ENCODE measurements around the gene ACACB.

ACACB gene

GRCh38 chr12:109258607-109259544 lies 142.5 kb downstream of the ACACB start:
- no peak for DNase-seq

- DNase-seq, result no peak
These were observed 143.1 kb downstream of the ACACB start for GRCh38 chr12:109259545-109259895.

- no peak for DNase-seq
These were observed 144.7 kb downstream of the ACACB start for GRCh38 chr12:109261087-109261486.

GRCh38 chr12:109261939-109262338 lies 145.6 kb downstream of the ACACB start:
- DNase-seq, result no peak

- no peak for DNase-seq
These were observed 147.1 kb downstream of the ACACB start for GRCh38 chr12:109263439-109263838.

GRCh38 chr12:109264095-109264942 lies 147.9 kb downstream of the ACACB start:
- DNase-seq, result peak; percentile 64

GRCh38 chr12:109264943-109265650 lies 148.7 kb downstream of the ACACB start:
- no peak for DNase-seq

GRCh38 chr12:109266106-109266879 lies 149.9 kb downstream of the ACACB start:
- DNase-seq, result no peak

- DNase-seq, result no peak
These were observed 151.0 kb downstream of the ACACB start for GRCh38 chr12:109267361-109267760.

- DNase-seq, result no peak
These were observed 152.5 kb downstream of the ACACB start for GRCh38 chr12:109268896-109269295.

- DNase-seq, result no peak
These were observed 153.0 kb downstream of the ACACB start for GRCh38 chr12:109269428-109269827.

- no peak for DNase-seq
These were observed 154.1 kb downstream of the ACACB start for GRCh38 chr12:109270494-109270893.

GRCh38 chr12:109271418-109271817 lies 155.0 kb downstream of the ACACB start:
- DNase-seq, result no peak

- DNase-seq, result no peak
These were observed 157.0 kb downstream of the ACACB start for GRCh38 chr12:109273354-109273753.

GRCh38 chr12:109274381-109274780 lies 158.0 kb downstream of the ACACB start:
- no peak for DNase-seq

- no peak for DNase-seq
These were observed 158.8 kb downstream of the ACACB start for GRCh38 chr12:109275173-109275572.

GRCh38 chr12:109276160-109276559 lies 159.8 kb downstream of the ACACB start:
- DNase-seq, result no peak

- no peak for DNase-seq
These were observed 161.0 kb downstream of the ACACB start for GRCh38 chr12:109277255-109277898.

- no peak for DNase-seq
These were observed 161.7 kb downstream of the ACACB start for GRCh38 chr12:109277899-109278762.

- no peak for DNase-seq
These were observed 162.5 kb downstream of the ACACB start for GRCh38 chr12:109278912-109279311.

GRCh38 chr12:109279525-109279924 lies 163.1 kb downstream of the ACACB start:
- no peak for DNase-seq
